Esophagus muscularis mucosa (tissue), 4 donors: Measurements from ENCODE around the gene MUSTN1. TPM values are rescaled to one million over a fixed set of nuclear protein-coding genes. Genes with fewer than 3 reads are reported as not detected.
A peak's percentile ranks its signal among the peaks of the same experiment; 100 is the strongest.

ENCODE experiments used
- DNase-seq: peaks from one replicate; pipeline ENCODE4 v3.0.0-alpha.2; 2017; ENCODE audit errors: extremely low spot score
- H3K27ac ChIP-seq, 4 donors: fragments of 200-600 bp; sonication (generic); replicated peaks in 1 of 4; 1 replicate in 3 of 4; 2 replicates in 1 of 4; pipeline ENCODE4 v1.5.1; 2016 to 2019; ENCODE audit warnings: mild to moderate bottlenecking in 1 of 4
- H3K27me3 ChIP-seq, 4 donors: fragments of 200-600 bp; sonication (generic); one replicate each; pipeline versions ENCODE4 v1.5.1 to v1.6.0; 2016 to 2019
- H3K36me3 ChIP-seq, 4 donors: fragments of 200-600 bp; sonication (generic); one replicate each; pipeline ENCODE4 v1.5.1; 2016 to 2019
- H3K4me1 ChIP-seq, 4 donors: fragments of 200-600 bp; sonication (generic); one replicate each; pipeline ENCODE4 v1.5.1; 2016 to 2019
- H3K4me3 ChIP-seq, 4 donors: fragments of 200-600 bp; sonication (generic); 1 replicate in 2 of 4; 2 replicates in 2 of 4; pipeline ENCODE4 v1.5.1; 2016 to 2019; ENCODE audit warnings: mild to moderate bottlenecking in 4 of 4, moderate library complexity in 1 of 4
- H3K9me3 ChIP-seq, 4 donors: fragments of 200-600 bp; sonication (generic); 1 replicate in 3 of 4; 2 replicates in 1 of 4; pipeline ENCODE4 v1.5.1; 2016 to 2019
- EP300 ChIP-seq: sonication (generic); formaldehyde crosslinking; IDR thresholded peaks from one replicate; pipeline ENCODE4 v1.6.1; 2017; ENCODE audit warnings: antibody characterized with exemption
- POLR2A ChIP-seq: fragments of 450-650 bp; IDR thresholded peaks from one replicate; pipeline ENCODE4 v1.6.1; 2017; ENCODE audit warnings: antibody characterized with exemption, moderate library complexity, mild to moderate bottlenecking, low read depth
- POLR2AphosphoS5 ChIP-seq, 2 donors: sonication (generic); formaldehyde crosslinking; IDR thresholded peaks; one replicate each; pipeline ENCODE4 v1.6.1; 2017; ENCODE audit warnings: antibody characterized with exemption in 2 of 2
- WGBS: methylation state at CpG from one replicate; pipeline ENCODE4 v1.1.5; 2018; 5-methylcytosine and 5-hydroxymethylcytosine counted together
- intact Hi-C: fragments of 100-400 bp; cut with DNase I; formaldehyde crosslinking; loops from one replicate; pipeline ENCODE4 v1.15.1; 2023
- total RNA-seq, 4 donors: library from RNA; depleted of rRNA; stranded (reverse); fragments of >200 nt; gene quantifications; one replicate each; pipeline versions ENCODE4 v1.1.0 to v1.2.1, GENCODE V29; 2016
- TF ChIP-seq, protein P1 (sequence below), 3 experiments: fragments of 200-600 bp in 2 of 3; fragments of 450-650 bp in 1 of 3; sonication (generic) in 2 of 3; IDR thresholded peaks; one replicate each; pipeline ENCODE4 v1.5.1; 2017 to 2019; ENCODE audit warnings: antibody characterized with exemption in 3 of 3, mild to moderate bottlenecking in 2 of 3, moderate library complexity in 1 of 3

Gene MUSTN1
- total RNA-seq, 4 donors from 2014 or later, result 6.6 to 17.7 (median 12.5) TPM

GRCh38 chr3:52857864-52858263 is 23.0 kb upstream of the MUSTN1 start:
- H3K27me3 ChIP-seq, result no peaks in the 10 kb centered on the region
- H3K9me3 ChIP-seq, result no peaks in the 10 kb centered on the region
- intact Hi-C loops, result no loop called here
- no peak overlapping the region for H3K4me3 ChIP-seq
- H3K36me3 ChIP-seq, result peaks cover 4 to 25% (median 18%) of the 10 kb centered on the region in 4 donors
- no peak overlapping the region for H3K27ac ChIP-seq
- no peak for TF ChIP-seq EP300
- no peak for TF ChIP-seq POLR2A
- no peak for TF ChIP-seq POLR2AphosphoS5 (IDR thresholded peaks at IDR 0.05)
- TF ChIP-seq, protein P1, sequence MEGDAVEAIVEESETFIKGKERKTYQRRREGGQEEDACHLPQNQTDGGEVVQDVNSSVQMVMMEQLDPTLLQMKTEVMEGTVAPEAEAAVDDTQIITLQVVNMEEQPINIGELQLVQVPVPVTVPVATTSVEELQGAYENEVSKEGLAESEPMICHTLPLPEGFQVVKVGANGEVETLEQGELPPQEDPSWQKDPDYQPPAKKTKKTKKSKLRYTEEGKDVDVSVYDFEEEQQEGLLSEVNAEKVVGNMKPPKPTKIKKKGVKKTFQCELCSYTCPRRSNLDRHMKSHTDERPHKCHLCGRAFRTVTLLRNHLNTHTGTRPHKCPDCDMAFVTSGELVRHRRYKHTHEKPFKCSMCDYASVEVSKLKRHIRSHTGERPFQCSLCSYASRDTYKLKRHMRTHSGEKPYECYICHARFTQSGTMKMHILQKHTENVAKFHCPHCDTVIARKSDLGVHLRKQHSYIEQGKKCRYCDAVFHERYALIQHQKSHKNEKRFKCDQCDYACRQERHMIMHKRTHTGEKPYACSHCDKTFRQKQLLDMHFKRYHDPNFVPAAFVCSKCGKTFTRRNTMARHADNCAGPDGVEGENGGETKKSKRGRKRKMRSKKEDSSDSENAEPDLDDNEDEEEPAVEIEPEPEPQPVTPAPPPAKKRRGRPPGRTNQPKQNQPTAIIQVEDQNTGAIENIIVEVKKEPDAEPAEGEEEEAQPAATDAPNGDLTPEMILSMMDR (IDR thresholded peaks at IDR 0.05), result no peak
- DNase-seq, result no peak
- 93% methylated on average over 5 of the region's 5 CpGs for WGBS
- H3K4me1 ChIP-seq, result peaks cover 0 to 13% (median 10%) of the 10 kb centered on the region in 4 donors

GRCh38 chr3:52857133-52857532 is 22.3 kb upstream of the MUSTN1 start:
- H3K4me1 ChIP-seq, result peaks cover 0 to 13% (median 10%) of the 10 kb centered on the region in 4 donors
- whole genome bisulfite sequencing, result 56% methylated on average over 3 of the region's 3 CpGs
- intact Hi-C loops, result no loop called here
- H3K27me3 ChIP-seq, result no peaks in the 10 kb centered on the region
- H3K36me3 ChIP-seq, result peaks cover 7 to 32% (median 25%) of the 10 kb centered on the region in 4 donors
- no peaks in the 10 kb centered on the region for H3K9me3 ChIP-seq
- peak overlapping the region in 2 of 4 donors; percentile 1 to 29 for H3K27ac ChIP-seq
- TF ChIP-seq POLR2A (no peak), POLR2AphosphoS5 (IDR thresholded peaks at IDR 0.05) (no peak), EP300 (no peak)
- TF ChIP-seq, protein P1 (IDR thresholded peaks at IDR 0.05), result no peak
- no peak for DNase-seq
- H3K4me3 ChIP-seq, result no peak overlapping the region

GRCh38 chr3:52856666-52857065 is 21.8 kb upstream of the MUSTN1 start:
- Histone ChIP-seq H3K27ac (peak overlapping the region in 2 of 4 donors; percentile 1 to 29), H3K9me3 (no peaks in the 10 kb centered on the region), H3K4me3 (no peak overlapping the region), H3K27me3 (no peaks in the 10 kb centered on the region), H3K4me1 (peaks cover 0 to 13% (median 10%) of the 10 kb centered on the region in 4 donors), H3K36me3 (peaks cover 12 to 37% (median 29%) of the 10 kb centered on the region in 4 donors)
- intact Hi-C loops, result no loop called here
- WGBS, result 78% methylated on average over 5 of the region's 5 CpGs
- no peak for DNase-seq
- TF ChIP-seq POLR2A (no peak), EP300 (no peak), POLR2AphosphoS5 (IDR thresholded peaks at IDR 0.05) (no peak)
- TF ChIP-seq, protein P1 (IDR thresholded peaks at IDR 0.05), result no peak

- H3K36me3 ChIP-seq, result peaks cover 16 to 62% (median 44%) of the 10 kb centered on the region in 4 donors
- H3K27ac ChIP-seq, result no peak overlapping the region
- 60% methylated on average over 1 of the region's 2 CpGs for WGBS
- H3K9me3 ChIP-seq, result no peaks in the 10 kb centered on the region
- intact Hi-C loops, result no loop called here
- TF ChIP-seq POLR2AphosphoS5 (IDR thresholded peaks at IDR 0.05), result no peak
- TF ChIP-seq EP300, result no peak
- no peak for TF ChIP-seq POLR2A
- TF ChIP-seq, protein P1 (IDR thresholded peaks at IDR 0.05), result no peak
- no peak overlapping the region for H3K4me3 ChIP-seq
- DNase-seq, result no peak
- H3K27me3 ChIP-seq, result no peaks in the 10 kb centered on the region
- peaks cover 0 to 21% (median 16%) of the 10 kb centered on the region in 4 donors for H3K4me1 ChIP-seq
These were observed 19.2 kb upstream of the MUSTN1 start for GRCh38 chr3:52854013-52854412.

DNA sequence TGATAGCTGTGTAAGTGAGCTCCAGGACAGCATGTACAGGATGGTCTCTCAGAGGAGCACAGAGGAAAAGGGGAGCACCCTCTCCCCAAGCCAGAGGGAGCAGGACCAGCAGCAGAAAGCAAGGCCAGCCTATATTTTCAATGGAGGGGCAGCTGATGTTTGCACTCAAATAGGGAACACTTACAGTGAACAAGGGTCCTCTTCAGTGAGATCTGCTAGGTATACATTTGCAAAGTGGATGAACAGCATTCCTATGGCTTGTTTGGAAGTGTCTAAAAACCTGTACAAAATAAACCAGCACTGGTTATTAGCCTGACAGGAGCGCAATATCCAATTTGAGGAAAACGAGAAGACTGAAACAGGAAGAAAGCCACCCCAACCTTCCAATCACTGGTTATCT is 17.6 kb upstream of the MUSTN1 start:
- TF ChIP-seq, protein P1 (IDR thresholded peaks at IDR 0.05), result no peak
- TF ChIP-seq POLR2AphosphoS5 (IDR thresholded peaks at IDR 0.05) (no peak), POLR2A (no peak), EP300 (no peak)
- peaks cover 0 to 33% (median 28%) of the 10 kb centered on the region in 4 donors for H3K4me1 ChIP-seq
- 75% methylated on average over 2 of the region's 2 CpGs for WGBS
- H3K27me3 ChIP-seq, result no peaks in the 10 kb centered on the region
- no peak overlapping the region for H3K27ac ChIP-seq
- no peak overlapping the region for H3K4me3 ChIP-seq
- H3K36me3 ChIP-seq, result peaks cover 16 to 78% (median 53%) of the 10 kb centered on the region in 4 donors
- no peaks in the 10 kb centered on the region for H3K9me3 ChIP-seq
- intact Hi-C loops, result no loop called here
- DNase-seq, result no peak
